Suprapubic skin (tissue), 4 donors: Measurements from ENCODE around the gene PHC3. TPM values are rescaled to one million over a fixed set of nuclear protein-coding genes. Genes with fewer than 3 reads are reported as not detected.

ENCODE experiments used
- DNase-seq, 2 donors: peaks; one replicate each; pipeline ENCODE4 v3.0.0-alpha.2; 2019; ENCODE audit warnings: low spot score in 2 of 2
- H3K27ac ChIP-seq: fragments of 200-600 bp; sonication (generic); one replicate; pipeline ENCODE4 v1.5.1; 2019
- H3K27me3 ChIP-seq: fragments of 200-600 bp; sonication (generic); one replicate; pipeline ENCODE4 v1.5.1; 2019
- H3K36me3 ChIP-seq: fragments of 200-600 bp; sonication (generic); one replicate; pipeline ENCODE4 v1.5.1; 2019
- H3K4me1 ChIP-seq: fragments of 200-600 bp; sonication (generic); one replicate; pipeline ENCODE4 v1.5.1; 2019
- H3K4me3 ChIP-seq: fragments of 200-600 bp; sonication (generic); one replicate; pipeline ENCODE4 v1.5.1; 2019; ENCODE audit warnings: mild to moderate bottlenecking
- H3K9me3 ChIP-seq: fragments of 200-600 bp; sonication (generic); one replicate; pipeline ENCODE4 v1.5.1; 2019
- EP300 ChIP-seq: sonication (generic); formaldehyde crosslinking; IDR thresholded peaks from one replicate; pipeline ENCODE4 v1.6.1; 2017; ENCODE audit warnings: antibody characterized with exemption
- POLR2A ChIP-seq, 2 donors: fragments of 450-650 bp; IDR thresholded peaks; one replicate each; pipeline ENCODE4 v1.6.1; 2017; ENCODE audit warnings: antibody characterized with exemption in 2 of 2, mild to moderate bottlenecking in 2 of 2, moderate library complexity in 2 of 2
- POLR2AphosphoS5 ChIP-seq, 3 donors: sonication (generic); formaldehyde crosslinking; IDR thresholded peaks; one replicate each; pipeline ENCODE4 v1.6.1; 2017; ENCODE audit warnings: antibody characterized with exemption in 3 of 3
- WGBS: methylation state at CpG from one replicate; pipeline ENCODE4 v1.1.5; 2018; 5-methylcytosine and 5-hydroxymethylcytosine counted together
- total RNA-seq, 4 donors: library from RNA; depleted of rRNA; stranded (reverse); fragments of >200 nt; gene quantifications; one replicate each; pipeline ENCODE4 v1.1.0, GENCODE V29; 2016
- TF ChIP-seq, protein P1 (sequence below), 2 donors: fragments of 200-600 bp in 1 of 2; fragments of 450-650 bp in 1 of 2; sonication (generic) in 1 of 2; IDR thresholded peaks; one replicate each; pipeline ENCODE4 v1.5.1; 2016 to 2019; ENCODE audit warnings: antibody characterized with exemption in 2 of 2, mild to moderate bottlenecking in 1 of 2, moderate library complexity in 1 of 2

The PHC3 gene
- total RNA-seq, 4 donors from 2014 or later, result 37.9 to 106 (median 64.0) TPM

DNA sequence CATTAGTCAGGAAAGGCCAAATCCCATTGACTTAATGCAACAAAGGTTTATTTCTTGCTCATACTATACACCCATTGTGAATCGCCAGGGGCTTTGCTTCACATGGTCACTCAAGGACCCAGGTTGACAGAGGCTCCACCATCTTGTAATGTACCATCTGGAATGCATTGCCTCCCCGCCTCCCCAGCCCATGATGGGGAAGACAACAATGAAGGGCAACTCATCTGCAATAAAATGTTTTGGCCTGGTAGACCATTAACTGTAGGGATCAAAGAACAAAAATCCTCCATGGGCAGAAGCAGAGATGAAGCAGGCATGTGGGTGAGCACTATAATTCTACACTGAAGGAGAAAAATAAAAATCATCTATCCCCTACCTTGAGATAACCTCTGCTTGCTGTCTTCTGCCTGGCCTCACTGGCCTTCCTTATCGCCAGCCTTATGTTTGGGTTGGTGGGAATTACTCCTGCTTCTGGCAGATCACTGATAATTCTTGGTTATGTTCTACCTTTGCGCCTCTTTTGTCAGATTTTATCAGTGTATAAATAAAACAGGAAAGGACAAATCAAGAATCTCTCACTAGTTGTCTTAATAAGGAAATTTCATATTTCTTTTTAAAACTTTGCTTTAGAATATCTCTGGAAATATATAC lies 106.0 kb downstream of the PHC3 start:
- 87% methylated on average over 4 of the region's 4 CpGs for WGBS
- Histone ChIP-seq H3K36me3 (no peaks in the 10 kb centered on the region), H3K4me1 (no peaks in the 10 kb centered on the region), H3K27ac (no peak overlapping the region), H3K9me3 (peaks cover 6% of the 10 kb centered on the region), H3K4me3 (no peak overlapping the region), H3K27me3 (no peaks in the 10 kb centered on the region)
- no peak for TF ChIP-seq POLR2AphosphoS5 (IDR thresholded peaks at IDR 0.05)
- TF ChIP-seq, protein P1, sequence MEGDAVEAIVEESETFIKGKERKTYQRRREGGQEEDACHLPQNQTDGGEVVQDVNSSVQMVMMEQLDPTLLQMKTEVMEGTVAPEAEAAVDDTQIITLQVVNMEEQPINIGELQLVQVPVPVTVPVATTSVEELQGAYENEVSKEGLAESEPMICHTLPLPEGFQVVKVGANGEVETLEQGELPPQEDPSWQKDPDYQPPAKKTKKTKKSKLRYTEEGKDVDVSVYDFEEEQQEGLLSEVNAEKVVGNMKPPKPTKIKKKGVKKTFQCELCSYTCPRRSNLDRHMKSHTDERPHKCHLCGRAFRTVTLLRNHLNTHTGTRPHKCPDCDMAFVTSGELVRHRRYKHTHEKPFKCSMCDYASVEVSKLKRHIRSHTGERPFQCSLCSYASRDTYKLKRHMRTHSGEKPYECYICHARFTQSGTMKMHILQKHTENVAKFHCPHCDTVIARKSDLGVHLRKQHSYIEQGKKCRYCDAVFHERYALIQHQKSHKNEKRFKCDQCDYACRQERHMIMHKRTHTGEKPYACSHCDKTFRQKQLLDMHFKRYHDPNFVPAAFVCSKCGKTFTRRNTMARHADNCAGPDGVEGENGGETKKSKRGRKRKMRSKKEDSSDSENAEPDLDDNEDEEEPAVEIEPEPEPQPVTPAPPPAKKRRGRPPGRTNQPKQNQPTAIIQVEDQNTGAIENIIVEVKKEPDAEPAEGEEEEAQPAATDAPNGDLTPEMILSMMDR (IDR thresholded peaks at IDR 0.05), result no peak
- DNase-seq, result no peak

DNA sequence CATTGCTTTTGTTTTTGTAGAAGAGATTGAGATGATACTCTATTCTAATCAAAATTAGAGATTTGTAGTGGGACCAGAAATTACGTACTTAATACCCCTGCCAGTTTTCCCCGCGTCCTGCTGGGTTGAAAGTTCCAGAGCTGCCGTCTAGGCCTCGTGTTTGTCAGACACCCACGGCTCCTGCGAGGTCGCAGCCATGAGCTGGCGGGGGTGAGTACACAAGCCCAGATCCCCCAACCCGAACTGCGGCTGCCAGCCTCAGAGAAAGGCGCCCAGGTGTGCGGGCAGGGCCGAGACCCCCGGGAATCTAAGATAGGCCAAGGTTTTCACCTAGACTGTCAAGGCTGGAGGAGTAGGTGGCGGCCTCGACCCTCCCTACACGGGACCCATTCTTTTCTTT lies 117.4 kb downstream of the PHC3 start:
- no peak overlapping the region for H3K4me3 ChIP-seq
- TF ChIP-seq, protein P1 (IDR thresholded peaks at IDR 0.05), result no peak
- no peak for TF ChIP-seq POLR2AphosphoS5 (IDR thresholded peaks at IDR 0.05)
- TF ChIP-seq EP300, result no peak
- TF ChIP-seq POLR2A (IDR thresholded peaks at IDR 0.05), result no peak
- no peak for DNase-seq
- no peaks in the 10 kb centered on the region for H3K27me3 ChIP-seq
- H3K36me3 ChIP-seq, result no peaks in the 10 kb centered on the region
- WGBS, result 92% methylated on average over 18 of the region's 18 CpGs
- H3K4me1 ChIP-seq, result no peaks in the 10 kb centered on the region
- H3K27ac ChIP-seq, result no peak overlapping the region
- H3K9me3 ChIP-seq, result no peaks in the 10 kb centered on the region

GRCh38 chr3:170063691-170064090 lies 117.8 kb downstream of the PHC3 start:
- H3K4me3 ChIP-seq, result no peak overlapping the region
- H3K27me3 ChIP-seq, result no peaks in the 10 kb centered on the region
- TF ChIP-seq POLR2A (IDR thresholded peaks at IDR 0.05) (no peak), EP300 (no peak), POLR2AphosphoS5 (IDR thresholded peaks at IDR 0.05) (no peak)
- TF ChIP-seq, protein P1 (IDR thresholded peaks at IDR 0.05), result no peak
- H3K27ac ChIP-seq, result no peak overlapping the region
- WGBS, result 80% methylated on average over 15 of the region's 15 CpGs
- H3K9me3 ChIP-seq, result no peaks in the 10 kb centered on the region
- DNase-seq, result no peak
- H3K36me3 ChIP-seq, result no peaks in the 10 kb centered on the region
- H3K4me1 ChIP-seq, result no peaks in the 10 kb centered on the region

DNA sequence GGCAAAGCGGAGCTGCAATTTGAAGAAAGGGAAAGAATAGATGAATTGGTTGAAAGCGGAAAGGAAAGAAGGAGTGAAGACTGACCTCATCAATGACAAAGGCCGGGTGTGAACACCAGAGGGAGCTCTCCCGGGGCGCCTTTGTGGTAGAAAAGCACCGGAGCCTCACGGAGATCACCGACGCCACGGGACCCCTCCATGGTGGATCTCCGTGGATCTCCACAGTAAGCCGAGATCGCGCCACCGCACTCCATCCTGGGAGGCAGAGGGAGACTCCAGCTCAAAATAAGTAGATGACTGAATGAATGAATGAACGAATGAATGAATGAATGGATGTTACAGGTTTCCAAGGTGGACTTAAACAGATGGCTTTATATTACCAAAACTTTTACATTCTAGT lies 118.8 kb downstream of the PHC3 start:
- Histone ChIP-seq H3K9me3 (no peaks in the 10 kb centered on the region), H3K27me3 (no peaks in the 10 kb centered on the region)
- TF ChIP-seq, protein P1 (IDR thresholded peaks at IDR 0.05), result no peak
- no peak for TF ChIP-seq EP300
- TF ChIP-seq POLR2AphosphoS5 (IDR thresholded peaks at IDR 0.05), result no peak
- no peak for TF ChIP-seq POLR2A (IDR thresholded peaks at IDR 0.05)

DNA sequence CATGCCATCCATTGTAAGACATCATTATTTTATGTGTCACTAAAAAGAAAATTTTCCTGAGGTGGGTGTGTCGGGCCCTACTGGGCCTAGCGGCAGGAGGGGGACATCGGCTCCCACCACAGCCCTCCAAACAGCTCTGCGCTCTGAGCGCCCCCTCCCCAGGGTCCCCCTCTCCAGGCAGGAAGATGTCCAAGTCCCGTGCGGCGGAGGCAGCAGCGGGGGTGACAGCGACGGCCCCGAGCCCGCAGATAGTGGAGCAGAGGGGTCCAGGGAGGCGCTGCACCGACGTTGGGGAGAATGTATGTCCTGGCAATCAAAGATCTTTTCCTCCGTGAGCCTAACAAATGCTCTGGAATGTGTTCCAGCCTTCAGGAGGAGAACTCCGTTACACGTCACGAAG lies 119.5 kb downstream of the PHC3 start:
- no peak overlapping the region for H3K4me3 ChIP-seq
- TF ChIP-seq, protein P1 (IDR thresholded peaks at IDR 0.05), result no peak
- TF ChIP-seq POLR2A (IDR thresholded peaks at IDR 0.05), result no peak
- no peak for TF ChIP-seq EP300
- no peak for TF ChIP-seq POLR2AphosphoS5 (IDR thresholded peaks at IDR 0.05)
- WGBS, result 93% methylated on average over 20 of the region's 20 CpGs
- H3K9me3 ChIP-seq, result no peaks in the 10 kb centered on the region
- H3K4me1 ChIP-seq, result no peaks in the 10 kb centered on the region
- H3K27me3 ChIP-seq, result no peaks in the 10 kb centered on the region
- no peak for DNase-seq
- H3K27ac ChIP-seq, result no peak overlapping the region
- no peaks in the 10 kb centered on the region for H3K36me3 ChIP-seq

More for the DNA sequence above, 118.8 kb downstream of the PHC3 start:
- Histone ChIP-seq H3K27ac (no peak overlapping the region), H3K36me3 (no peaks in the 10 kb centered on the region), H3K4me3 (no peak overlapping the region), H3K4me1 (no peaks in the 10 kb centered on the region)
- DNase-seq, result no peak
- WGBS, result 97% methylated on average over 16 of the region's 16 CpGs
